HG02973 (cell line): ENCODE results near the gene KEAP1.

ENCODE experiments used
- ATAC-seq: cut with Tn5 transposase; IDR thresholded peaks from one replicate; pipeline ENCODE4 v1.9.1; 2021; ENCODE audit warnings: moderate library complexity; ENCODE audit not compliant: unreplicated experiment

The KEAP1 gene

DNA sequence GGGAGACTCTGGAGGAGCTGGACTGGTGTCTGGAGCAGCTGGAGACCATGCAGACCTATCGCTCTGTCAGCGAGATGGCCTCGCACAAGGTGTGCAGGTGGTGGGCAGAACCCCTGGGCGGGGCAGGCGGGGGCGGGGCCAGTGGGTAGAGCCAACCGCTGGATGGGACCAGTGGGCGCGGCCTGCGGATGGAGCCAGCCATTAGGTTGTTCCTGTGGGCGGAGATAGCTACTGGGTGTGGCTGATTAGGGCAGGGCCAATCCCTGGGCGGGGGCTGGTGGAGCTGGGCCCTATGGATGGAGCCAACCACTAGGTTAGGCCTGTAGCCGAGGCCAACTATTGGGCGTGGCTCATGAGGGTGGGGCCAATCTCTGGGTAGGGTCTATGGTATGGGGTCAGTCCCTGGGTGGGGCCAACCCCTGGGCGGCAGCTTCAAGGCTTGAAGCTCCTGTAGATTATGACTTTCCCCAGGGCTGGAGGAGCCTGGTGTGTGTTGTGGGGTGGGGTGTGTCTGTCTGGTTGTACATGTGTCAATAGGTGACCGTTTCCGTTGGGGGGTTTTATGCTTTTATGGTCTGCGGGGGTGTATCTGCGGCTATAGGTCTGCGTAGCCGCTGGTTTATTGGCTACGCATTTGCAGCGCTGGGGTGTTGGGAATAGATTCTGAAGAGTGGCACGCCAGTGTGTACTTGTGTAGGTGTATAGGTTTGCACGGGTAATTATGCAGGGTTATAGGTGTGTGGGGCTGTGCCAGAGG is 52.1 kb downstream of the KEAP1 start:
- ATAC-seq = no peak

DNA sequence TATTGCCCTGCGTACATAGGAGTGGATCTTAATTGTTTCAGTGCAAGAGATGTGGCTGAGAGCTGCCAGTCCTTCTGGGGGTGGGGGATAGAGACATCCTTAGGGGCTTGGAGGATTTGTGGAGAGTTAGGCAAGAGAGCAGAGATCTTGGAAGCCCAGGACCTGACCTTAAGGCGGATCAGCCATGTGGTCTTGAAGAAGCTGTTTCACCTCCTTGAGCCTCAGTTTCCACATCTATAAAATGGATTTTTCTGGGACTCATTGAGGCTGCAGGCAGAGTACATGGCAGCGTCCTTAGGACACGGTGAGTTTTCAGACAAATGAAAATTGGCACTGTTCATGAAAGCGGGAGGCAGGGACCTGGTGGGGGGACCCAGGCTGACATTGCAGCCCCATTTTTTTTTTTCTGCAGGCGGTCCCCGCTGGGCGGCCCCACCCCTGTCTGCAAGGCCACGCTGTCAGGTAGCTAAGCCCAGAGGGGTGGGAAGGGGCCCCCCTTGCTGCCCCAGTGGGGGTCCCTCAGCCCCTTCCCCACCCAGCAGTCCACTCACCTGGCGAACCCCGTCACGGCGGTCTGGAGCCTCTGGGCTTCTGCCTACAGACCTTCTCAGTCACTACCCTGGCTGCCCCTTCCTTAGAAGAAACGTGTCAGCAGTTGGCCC is 52.8 kb downstream of the KEAP1 start:
- ATAC-seq = no peak

DNA sequence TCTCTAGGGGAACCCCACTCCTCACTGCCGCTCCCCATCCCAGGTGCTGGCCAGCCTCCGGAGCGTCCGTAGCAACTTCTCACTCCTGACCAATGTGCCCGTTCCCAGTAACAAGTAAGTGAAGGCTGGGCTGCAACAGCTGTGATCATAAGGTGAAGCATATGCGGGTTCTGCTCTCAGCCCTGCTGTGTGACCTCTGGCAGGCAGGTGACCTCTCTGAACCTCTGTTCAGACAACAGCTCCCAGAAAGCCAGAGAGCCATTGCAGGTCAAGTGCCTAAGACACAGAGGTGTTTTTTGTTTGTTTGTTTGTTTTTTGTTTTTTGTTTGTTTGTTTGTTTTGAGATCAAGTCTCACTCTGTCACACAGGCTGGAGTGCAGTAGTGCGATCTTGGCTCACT is 54.1 kb downstream of the KEAP1 start:
- ATAC-seq = no peak

DNA sequence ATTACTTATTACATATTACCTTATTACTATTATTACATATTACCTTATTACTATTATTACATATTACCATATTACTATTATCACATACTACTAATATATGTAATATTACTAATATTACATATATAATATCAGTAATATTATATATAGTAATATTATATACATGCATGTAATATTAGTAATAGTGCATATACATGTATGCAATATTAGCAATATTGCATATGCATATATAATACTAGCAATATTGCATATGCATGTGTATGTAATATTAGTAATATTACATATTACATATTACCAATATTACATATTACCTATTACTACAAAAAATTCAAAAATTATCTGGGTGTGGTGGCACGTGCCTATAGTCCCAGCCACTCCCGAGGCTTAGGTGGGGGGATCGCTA is 60.5 kb downstream of the KEAP1 start:
- ATAC-seq = no peak

DNA sequence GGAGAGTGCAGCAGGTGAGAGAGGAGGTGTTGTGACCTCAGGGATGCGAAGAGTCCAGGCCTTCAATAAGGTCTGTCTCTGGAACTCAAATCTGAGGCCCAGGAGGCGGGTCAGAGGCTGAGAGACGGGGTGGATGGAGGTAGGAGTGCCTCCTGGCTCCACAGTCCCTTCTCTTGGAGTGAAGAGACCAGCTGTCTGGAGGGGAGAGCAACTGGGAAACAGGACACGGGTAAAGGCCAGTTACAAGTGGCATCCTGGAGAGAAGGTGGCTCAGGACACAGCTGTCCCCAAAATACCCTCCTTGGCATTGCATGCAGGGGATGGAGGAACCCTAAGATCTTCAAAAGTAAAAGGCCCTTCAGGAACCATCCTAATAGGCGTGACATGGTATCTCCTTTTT is 63.6 kb downstream of the KEAP1 start:
- ATAC-seq = no peak
